Activated B cell treated with CpG ODN at 0.5 μM for 24 hours (primary cell): ENCODE results near the gene CXXC5. TPM values are rescaled to one million over a fixed set of nuclear protein-coding genes. Genes with fewer than 3 reads are reported as not detected.

Experiments
- ATAC-seq: fragments of 200-7000 bp; cut with Tn5 transposase; one replicate; pipeline ENCODE4 v1.10.0; 2021; ENCODE audit warnings: low read depth, mild to moderate bottlenecking, moderate library complexity
- CTCF ChIA-PET: fragments of 350-600 bp; sonication (Branson Sonifier 250); formaldehyde crosslinking; loops from one replicate; lab custom pipeline; 2021; ENCODE audit warnings: antibody characterized with exemption; lab: Charles Lee
- POLR2A ChIA-PET: fragments of 350-600 bp; sonication (Branson Sonifier 250); formaldehyde crosslinking; loops from one replicate; lab custom pipeline; 2021; ENCODE audit warnings: antibody characterized with exemption; lab: Charles Lee
- DNase-seq: peaks from one replicate; pipeline ENCODE4 v3.0.0; 2022
- H3K27ac Mint-ChIP-seq: one replicate; pipeline ENCODE4 v1.8.0; 2020; ENCODE audit warnings: mixed read lengths
- H3K27me3 Mint-ChIP-seq: one replicate; pipeline ENCODE4 v1.8.0; 2021; ENCODE audit warnings: mixed read lengths
- H3K36me3 Mint-ChIP-seq: one replicate; pipeline ENCODE4 v1.8.0; 2021; ENCODE audit warnings: low read depth, mixed read lengths
- H3K4me1 Mint-ChIP-seq: one replicate; pipeline ENCODE4 v1.8.0; 2021; ENCODE audit warnings: mixed read lengths
- H3K4me3 Mint-ChIP-seq: one replicate; pipeline ENCODE4 v1.8.0; 2020; ENCODE audit warnings: mild to moderate bottlenecking, mixed read lengths
- H3K9me3 Mint-ChIP-seq: one replicate; pipeline ENCODE4 v1.8.0; 2020; ENCODE audit warnings: mixed read lengths
- intact Hi-C: fragments of 100-400 bp; cut with micrococcal nuclease; formaldehyde crosslinking; loops from one replicate; pipeline ENCODE4 v1.15.1; 2024
- total RNA-seq: library from RNA; stranded (reverse); gene quantifications from 2 replicates; pipeline ENCODE4 v1.2.3, GENCODE V29; 2022
- TF ChIP-seq, protein P1 (sequence below): fragments of 200-600 bp; IDR thresholded peaks from one replicate; pipeline ENCODE4 v1.8.0; 2022; ENCODE audit warnings: antibody characterized with exemption, mild to moderate bottlenecking

The CXXC5 gene
- total RNA-seq, 1 donor from 2014 or later = 115 TPM

DNA sequence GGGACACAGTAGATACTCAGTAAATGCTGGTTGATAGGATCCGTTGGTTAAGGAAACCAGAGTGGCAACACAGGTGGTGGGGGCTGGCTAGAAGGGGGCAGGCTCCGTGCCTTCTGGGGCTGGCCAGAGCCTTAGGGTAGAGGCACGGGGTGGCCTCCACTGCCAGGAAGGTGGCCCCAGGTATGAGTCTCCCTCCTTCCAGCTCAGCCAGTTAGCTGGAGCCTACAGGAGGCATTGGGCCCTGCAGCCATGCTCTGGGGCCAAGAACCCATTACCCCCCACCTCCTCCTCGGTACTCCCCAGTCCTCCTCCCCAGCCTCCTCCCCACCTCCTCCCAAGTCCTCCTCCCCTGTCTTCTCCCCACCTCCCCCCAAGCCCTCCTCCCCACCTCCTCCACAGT is 27.7 kb downstream of the CXXC5 start:
- H3K27me3 Mint-ChIP-seq = no peaks in the 10 kb centered on the region
- CTCF ChIA-PET = interaction anchor here (1.4 kb wide), 1 partner anchor 16 kb away, joined by 3 read pairs; no protein-coding TSS in a partner anchor
- DNase-seq = no peak
- H3K4me3 Mint-ChIP-seq = no peak overlapping the region
- POLR2A ChIA-PET = interaction anchor here (1.5 kb wide), 1 partner anchor 8 kb away, joined by 4 read pairs; no protein-coding TSS in a partner anchor
- ATAC-seq = no peak
- peaks cover 32% of the 10 kb centered on the region for H3K36me3 Mint-ChIP-seq
- peaks cover 66% of the 10 kb centered on the region for H3K4me1 Mint-ChIP-seq
- peak overlapping the region; percentile 54 for H3K27ac Mint-ChIP-seq
- TF ChIP-seq, protein P1, sequence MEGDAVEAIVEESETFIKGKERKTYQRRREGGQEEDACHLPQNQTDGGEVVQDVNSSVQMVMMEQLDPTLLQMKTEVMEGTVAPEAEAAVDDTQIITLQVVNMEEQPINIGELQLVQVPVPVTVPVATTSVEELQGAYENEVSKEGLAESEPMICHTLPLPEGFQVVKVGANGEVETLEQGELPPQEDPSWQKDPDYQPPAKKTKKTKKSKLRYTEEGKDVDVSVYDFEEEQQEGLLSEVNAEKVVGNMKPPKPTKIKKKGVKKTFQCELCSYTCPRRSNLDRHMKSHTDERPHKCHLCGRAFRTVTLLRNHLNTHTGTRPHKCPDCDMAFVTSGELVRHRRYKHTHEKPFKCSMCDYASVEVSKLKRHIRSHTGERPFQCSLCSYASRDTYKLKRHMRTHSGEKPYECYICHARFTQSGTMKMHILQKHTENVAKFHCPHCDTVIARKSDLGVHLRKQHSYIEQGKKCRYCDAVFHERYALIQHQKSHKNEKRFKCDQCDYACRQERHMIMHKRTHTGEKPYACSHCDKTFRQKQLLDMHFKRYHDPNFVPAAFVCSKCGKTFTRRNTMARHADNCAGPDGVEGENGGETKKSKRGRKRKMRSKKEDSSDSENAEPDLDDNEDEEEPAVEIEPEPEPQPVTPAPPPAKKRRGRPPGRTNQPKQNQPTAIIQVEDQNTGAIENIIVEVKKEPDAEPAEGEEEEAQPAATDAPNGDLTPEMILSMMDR = no peak
- intact Hi-C loops = no loop called here
- H3K9me3 Mint-ChIP-seq = no peaks in the 10 kb centered on the region

DNA sequence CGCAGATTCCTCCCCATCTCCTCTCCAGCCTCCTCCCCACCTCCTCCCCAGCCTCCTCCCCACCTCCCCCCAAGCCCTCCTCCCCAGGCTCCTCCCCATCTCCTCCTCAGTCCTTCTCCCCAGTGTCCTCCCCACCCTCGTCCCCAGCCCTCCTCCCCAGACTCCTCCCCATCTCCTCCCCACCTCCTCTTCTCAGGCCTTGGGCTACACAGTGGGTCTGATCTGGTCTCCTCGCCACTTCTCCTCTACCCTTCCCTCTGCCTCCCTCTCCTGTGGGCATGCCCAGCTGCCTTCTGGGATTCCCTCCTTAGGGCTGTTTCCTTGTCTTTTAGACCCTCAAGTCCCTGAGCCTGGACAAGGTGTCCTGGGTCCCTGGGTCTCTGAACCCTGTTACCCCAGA is 28.3 kb downstream of the CXXC5 start:
- DNase-seq (no peak), ATAC-seq (no peak)
- POLR2A ChIA-PET = interaction anchor here (1.0 to 1.5 kb wide), 2 partner anchors 9 to 16 kb away, joined by 3 to 4 read pairs; no protein-coding TSS in a partner anchor
- H3K27me3 Mint-ChIP-seq = no peaks in the 10 kb centered on the region
- peaks cover 37% of the 10 kb centered on the region for H3K36me3 Mint-ChIP-seq
- H3K4me3 Mint-ChIP-seq = no peak overlapping the region
- peaks cover 60% of the 10 kb centered on the region for H3K4me1 Mint-ChIP-seq
- intact Hi-C loops = no loop called here
- H3K9me3 Mint-ChIP-seq = no peaks in the 10 kb centered on the region
- peak overlapping the region; percentile 74 for H3K27ac Mint-ChIP-seq
- CTCF ChIA-PET = interaction anchor here (1.4 kb wide), 1 partner anchor 15 kb away, joined by 3 read pairs; no protein-coding TSS in a partner anchor
- TF ChIP-seq, protein P1 = no peak

DNA sequence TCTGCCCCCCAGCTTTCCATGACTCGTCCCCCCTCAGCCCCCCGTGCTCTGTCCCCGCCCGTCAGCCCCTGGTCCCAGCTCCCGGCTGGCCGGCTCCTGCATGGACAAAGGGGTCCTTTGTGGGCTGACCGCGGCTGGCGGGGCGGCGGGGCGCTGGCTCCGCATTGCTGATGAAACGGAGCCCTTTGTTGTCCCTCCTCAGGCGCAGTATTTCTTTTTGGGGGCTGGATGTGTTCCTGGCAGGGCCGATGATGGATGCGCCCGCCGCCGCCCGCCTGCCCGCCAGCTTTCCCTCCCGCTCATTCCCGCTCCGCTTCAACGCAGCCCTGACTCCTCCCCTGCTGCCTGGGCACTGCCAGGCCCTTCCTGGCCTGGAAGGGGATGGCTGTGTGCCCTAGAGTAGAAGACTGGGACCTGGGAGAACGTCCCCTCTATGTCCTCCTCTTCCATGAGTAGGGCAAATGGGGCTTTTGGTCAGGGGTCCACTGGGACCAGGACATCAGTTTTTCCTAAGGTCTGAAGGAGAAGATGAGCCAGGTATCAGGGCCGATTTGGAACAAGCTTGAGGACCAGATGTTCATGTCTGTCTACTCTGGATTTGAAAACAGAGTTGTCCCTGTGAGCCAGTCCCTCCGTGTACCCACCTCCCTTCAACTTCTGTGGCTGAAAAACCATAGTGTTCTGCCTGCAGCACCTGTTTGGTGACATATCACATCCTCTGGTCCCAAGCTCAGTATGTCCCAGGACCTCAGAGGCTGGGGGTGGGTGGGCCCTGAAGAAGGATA is 29.0 kb downstream of the CXXC5 start:
- H3K4me1 Mint-ChIP-seq = peaks cover 54% of the 10 kb centered on the region
- no peak for DNase-seq
- ATAC-seq = no peak
- ChIA-PET CTCF (interaction anchor here (1.6 kb wide), 2 partner anchors 44 to 88 kb away, joined by 7 to 10 read pairs; no protein-coding TSS in a partner anchor), POLR2A (interaction anchor here (0.7 to 1.7 kb wide), 5 partner anchors 8 to 71 kb away, joined by 3 to 7 read pairs (median 3); no protein-coding TSS in a partner anchor)
- H3K4me3 Mint-ChIP-seq = no peak overlapping the region
- peaks cover 42% of the 10 kb centered on the region for H3K36me3 Mint-ChIP-seq
- intact Hi-C loops = no loop called here
- TF ChIP-seq, protein P1 = no peak
- H3K9me3 Mint-ChIP-seq = no peaks in the 10 kb centered on the region
- H3K27me3 Mint-ChIP-seq = no peaks in the 10 kb centered on the region
- H3K27ac Mint-ChIP-seq = peak overlapping the region; percentile 74

DNA sequence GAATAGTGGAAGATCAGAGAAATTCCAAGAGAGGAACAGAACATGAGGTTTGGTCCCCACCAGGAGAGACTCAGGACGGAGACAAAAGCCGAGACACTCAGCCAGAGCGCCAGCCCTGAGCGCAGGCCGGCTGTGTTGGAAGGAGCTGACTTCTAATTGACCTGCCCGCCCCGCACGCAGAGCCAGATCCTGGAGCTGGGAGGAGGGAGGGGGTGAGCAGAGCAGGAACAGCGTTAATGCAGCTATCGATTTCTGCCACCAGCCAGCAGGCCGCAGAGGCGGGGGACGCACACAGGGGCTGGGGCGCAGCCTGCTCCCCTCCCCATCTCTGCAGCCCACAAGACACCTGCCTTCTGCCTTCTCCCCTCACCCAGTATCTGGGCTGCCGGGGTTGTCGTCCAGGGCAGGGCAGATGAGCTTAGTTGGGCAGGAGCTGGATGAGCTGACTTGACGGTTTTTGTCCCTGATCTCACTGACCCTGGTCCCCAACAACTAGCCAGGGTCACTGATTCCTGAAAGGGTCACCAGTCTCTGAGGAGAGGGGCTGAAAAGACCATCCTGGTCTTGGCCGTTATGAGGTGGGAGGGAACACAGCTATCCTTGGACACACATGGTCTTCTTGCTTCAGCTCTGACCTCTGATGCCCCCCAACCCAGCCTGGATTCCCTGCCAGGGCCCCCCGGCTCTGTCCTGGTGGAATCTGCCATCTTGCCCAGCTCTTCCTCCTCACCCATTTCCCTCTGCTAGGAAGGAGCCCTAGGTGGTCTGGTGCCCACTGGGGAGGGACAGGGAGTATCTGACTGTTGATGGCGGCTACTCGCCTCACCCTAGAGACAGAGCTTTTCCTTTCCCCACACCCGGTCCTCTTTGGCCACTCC is 29.8 kb downstream of the CXXC5 start:
- Mint-ChIP-seq H3K27me3 (no peaks in the 10 kb centered on the region), H3K4me3 (no peak overlapping the region), H3K4me1 (peaks cover 53% of the 10 kb centered on the region), H3K27ac (peak overlapping the region; percentile 72), H3K36me3 (peaks cover 51% of the 10 kb centered on the region), H3K9me3 (no peaks in the 10 kb centered on the region)
- intact Hi-C loops = no loop called here
- TF ChIP-seq, protein P1 = no peak
- no peak for DNase-seq
- POLR2A ChIA-PET = interaction anchor here (0.6 to 1.7 kb wide), 9 partner anchors 8 to 70 kb away, joined by 3 to 7 read pairs (median 3); partner anchors contain the start of gene CXXC5
- CTCF ChIA-PET = interaction anchor here (1.6 kb wide), 2 partner anchors 44 to 88 kb away, joined by 7 to 10 read pairs; no protein-coding TSS in a partner anchor
- no peak for ATAC-seq
